Measurements from ENCODE around the gene SH3BP4. TPM values are rescaled to one million over a fixed set of nuclear protein-coding genes. Genes with fewer than 3 reads are reported as not detected.

Gene SH3BP4
- polyA plus RNA-seq, 1 donor (not counting 4 experiments of a cell fraction or from before 2014, with no cell fraction given) = 50.4 TPM

- peaks cover 2 to 15% of the 10 kb centered on the region in 2 experiments for H3K36me3 ChIP-seq (ENCODE audit: control insufficient read depth in 2 of 2, extremely low read depth in 1 of 2, insufficient read depth in 2 of 2, low read length in 2 of 2)
- H3K27me3 ChIP-seq (ENCODE audit: control insufficient read depth, extremely low read depth, insufficient read depth, low read length) = no peaks in the 10 kb centered on the region
- peak; percentile 9 for FAIRE-seq
- no peaks in the 10 kb centered on the region for H3K9me3 ChIP-seq (ENCODE audit: control insufficient read depth, low read depth, low read length)
- peaks cover 97% of the 10 kb centered on the region for H3K79me2 ChIP-seq (ENCODE audit: control insufficient read depth, insufficient read depth, low read length)
- no peak overlapping the region for H2AFZ ChIP-seq (ENCODE audit: control insufficient read depth, low read length)
- H3K27ac ChIP-seq (ENCODE audit: control insufficient read depth, insufficient read depth, low read length) = peak overlapping the region; percentile 32
- TF ChIP-seq EZH2 (IDR thresholded peaks at IDR 0.05; ENCODE audit: low read length) = no peak
- TF ChIP-seq, protein P1, sequence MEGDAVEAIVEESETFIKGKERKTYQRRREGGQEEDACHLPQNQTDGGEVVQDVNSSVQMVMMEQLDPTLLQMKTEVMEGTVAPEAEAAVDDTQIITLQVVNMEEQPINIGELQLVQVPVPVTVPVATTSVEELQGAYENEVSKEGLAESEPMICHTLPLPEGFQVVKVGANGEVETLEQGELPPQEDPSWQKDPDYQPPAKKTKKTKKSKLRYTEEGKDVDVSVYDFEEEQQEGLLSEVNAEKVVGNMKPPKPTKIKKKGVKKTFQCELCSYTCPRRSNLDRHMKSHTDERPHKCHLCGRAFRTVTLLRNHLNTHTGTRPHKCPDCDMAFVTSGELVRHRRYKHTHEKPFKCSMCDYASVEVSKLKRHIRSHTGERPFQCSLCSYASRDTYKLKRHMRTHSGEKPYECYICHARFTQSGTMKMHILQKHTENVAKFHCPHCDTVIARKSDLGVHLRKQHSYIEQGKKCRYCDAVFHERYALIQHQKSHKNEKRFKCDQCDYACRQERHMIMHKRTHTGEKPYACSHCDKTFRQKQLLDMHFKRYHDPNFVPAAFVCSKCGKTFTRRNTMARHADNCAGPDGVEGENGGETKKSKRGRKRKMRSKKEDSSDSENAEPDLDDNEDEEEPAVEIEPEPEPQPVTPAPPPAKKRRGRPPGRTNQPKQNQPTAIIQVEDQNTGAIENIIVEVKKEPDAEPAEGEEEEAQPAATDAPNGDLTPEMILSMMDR (optimal IDR thresholded peaks at IDR 0.05 in 1 of 3, IDR thresholded peaks at IDR 0.05 in 1 of 3, conservative IDR thresholded peaks at IDR 0.05 in 1 of 3; ENCODE audit: extremely low read depth in 1 of 3, insufficient read depth in 2 of 3, low read length in 3 of 3) = no peak
- H3K4me2 ChIP-seq (ENCODE audit: control insufficient read depth, extremely low read depth, insufficient read depth, low read depth, low read length) = peak overlapping the region; percentile 20
- peaks cover 51% of the 10 kb centered on the region for H3K4me1 ChIP-seq (ENCODE audit: control insufficient read depth, extremely low read depth, insufficient read depth, low read length)
- no peak overlapping the region for H3K9ac ChIP-seq (ENCODE audit: control insufficient read depth, extremely low read depth, insufficient read depth, low read length)
- H4K20me1 ChIP-seq (ENCODE audit: control insufficient read depth, extremely low read depth, insufficient read depth, low read length) = peaks cover 11% of the 10 kb centered on the region
- H3K4me3 ChIP-seq (ENCODE audit: control insufficient read depth in 2 of 3, extremely low read depth in 1 of 3, insufficient read depth in 2 of 3, low read depth in 1 of 3, low read length in 3 of 3) = no peak overlapping the region
- DNase-seq (ENCODE audit: low read depth, low spot score) = no peak
- peaks cover 7% of the 10 kb centered on the region for H3K9me1 ChIP-seq (ENCODE audit: control insufficient read depth, extremely low read depth, insufficient read depth, low read length)
- dilution Hi-C loops (cut with MboI; ENCODE audit: extremely low pct_ligation_motif_present, low sequenced_read_pairs) = no loop called here
Measured at GRCh38 chr2:234957834-234958135, 6.0 kb downstream of the SH3BP4 start.

DNA sequence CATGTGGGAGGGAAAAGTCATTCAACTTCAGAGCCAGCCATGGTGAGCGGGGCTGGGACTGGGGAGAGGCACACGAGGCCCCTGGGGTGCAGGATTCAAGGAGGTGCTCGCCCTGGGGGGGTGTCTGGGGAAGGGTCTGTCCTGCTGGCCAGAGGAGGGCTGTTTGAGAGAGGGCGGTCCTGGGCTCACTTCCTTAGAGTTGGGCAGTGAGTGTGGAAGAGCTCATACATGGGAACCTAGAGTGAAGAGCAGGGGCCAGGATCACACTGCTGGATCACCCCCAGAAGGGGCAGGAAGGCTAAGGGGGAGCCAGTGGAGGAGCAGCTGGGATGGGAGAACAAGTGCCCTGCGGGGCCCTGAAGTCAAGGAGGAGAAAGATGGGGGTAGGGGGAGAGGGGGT, 6.5 kb downstream of the SH3BP4 start:
- dilution Hi-C loops (cut with MboI; ENCODE audit: extremely low pct_ligation_motif_present, low sequenced_read_pairs) = no loop called here
- H3K4me2 ChIP-seq (ENCODE audit: control insufficient read depth, extremely low read depth, insufficient read depth, low read depth, low read length) = no peak overlapping the region
- DNase-seq (ENCODE audit: low read depth, low spot score) (no peak), FAIRE-seq (no peak)
- TF ChIP-seq, protein P1 (optimal IDR thresholded peaks at IDR 0.05 in 1 of 3, IDR thresholded peaks at IDR 0.05 in 1 of 3, conservative IDR thresholded peaks at IDR 0.05 in 1 of 3; ENCODE audit: extremely low read depth in 1 of 3, insufficient read depth in 2 of 3, low read length in 3 of 3) = no peak
- no peak for TF ChIP-seq EZH2 (IDR thresholded peaks at IDR 0.05; ENCODE audit: low read length)
- no peak overlapping the region for H3K4me3 ChIP-seq (ENCODE audit: control insufficient read depth in 2 of 3, extremely low read depth in 1 of 3, insufficient read depth in 2 of 3, low read depth in 1 of 3, low read length in 3 of 3)
- peaks cover 95% of the 10 kb centered on the region for H3K79me2 ChIP-seq (ENCODE audit: control insufficient read depth, insufficient read depth, low read length)
- H4K20me1 ChIP-seq (ENCODE audit: control insufficient read depth, extremely low read depth, insufficient read depth, low read length) = peaks cover 11% of the 10 kb centered on the region
- peaks cover 55% of the 10 kb centered on the region for H3K4me1 ChIP-seq (ENCODE audit: control insufficient read depth, extremely low read depth, insufficient read depth, low read length)
- no peaks in the 10 kb centered on the region for H3K9me3 ChIP-seq (ENCODE audit: control insufficient read depth, low read depth, low read length)
- H2AFZ ChIP-seq (ENCODE audit: control insufficient read depth, low read length) = no peak overlapping the region
- peaks cover 7% of the 10 kb centered on the region for H3K9me1 ChIP-seq (ENCODE audit: control insufficient read depth, extremely low read depth, insufficient read depth, low read length)
- peaks cover 2 to 15% of the 10 kb centered on the region in 2 experiments for H3K36me3 ChIP-seq (ENCODE audit: control insufficient read depth in 2 of 2, extremely low read depth in 1 of 2, insufficient read depth in 2 of 2, low read length in 2 of 2)
- no peaks in the 10 kb centered on the region for H3K27me3 ChIP-seq (ENCODE audit: control insufficient read depth, extremely low read depth, insufficient read depth, low read length)
- H3K9ac ChIP-seq (ENCODE audit: control insufficient read depth, extremely low read depth, insufficient read depth, low read length) = no peak overlapping the region
- H3K27ac ChIP-seq (ENCODE audit: control insufficient read depth, insufficient read depth, low read length) = no peak overlapping the region
